CD4-positive, alpha-beta T cell treated with Interleukin-12 subunit alpha and Interleukin-12 subunit beta, for 1 hour (primary cell): Measurements from ENCODE around the gene OSBP.

Experiments used
- DNase-seq: peaks from one replicate; pipeline ENCODE4 v3.0.0-alpha.2; 2020

The OSBP gene

DNA sequence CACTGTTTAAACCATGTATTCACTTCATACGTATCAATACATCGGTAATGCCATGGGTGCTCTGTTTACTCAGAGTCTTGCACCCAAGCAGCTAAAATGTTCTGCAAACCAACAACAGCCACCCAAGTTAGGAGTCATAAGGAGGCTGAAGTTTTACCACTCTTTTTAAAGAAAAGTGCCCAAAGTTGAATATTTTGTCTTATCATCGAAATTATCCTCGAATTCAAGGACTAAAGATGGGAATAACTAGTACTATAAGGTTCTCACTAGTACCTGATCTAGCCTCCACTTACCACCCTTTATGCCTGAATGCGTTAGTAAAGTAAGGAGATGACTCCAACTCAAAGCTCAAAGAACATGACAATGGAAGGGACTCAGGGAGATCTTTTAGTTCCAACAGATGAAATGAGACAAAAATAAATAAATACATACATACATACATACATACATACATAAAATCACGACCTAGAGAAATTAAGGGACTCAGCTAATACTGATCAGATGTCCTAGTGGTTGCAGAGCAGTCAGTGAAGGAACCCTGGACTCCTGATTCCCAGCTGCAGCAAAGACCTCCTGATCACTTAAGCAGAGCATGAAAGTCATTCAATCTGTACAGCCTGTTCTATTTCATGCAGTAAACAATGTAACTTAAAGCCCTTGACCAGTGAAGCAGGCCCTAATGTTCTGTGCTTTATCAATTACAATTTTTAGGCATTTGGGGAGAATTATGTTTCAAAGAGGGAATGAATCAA, 7.7 kb downstream of the OSBP start:
- no peak for DNase-seq

GRCh38 chr11:59602432-59602831, 13.1 kb downstream of the OSBP start:
- DNase-seq, result no peak

DNA sequence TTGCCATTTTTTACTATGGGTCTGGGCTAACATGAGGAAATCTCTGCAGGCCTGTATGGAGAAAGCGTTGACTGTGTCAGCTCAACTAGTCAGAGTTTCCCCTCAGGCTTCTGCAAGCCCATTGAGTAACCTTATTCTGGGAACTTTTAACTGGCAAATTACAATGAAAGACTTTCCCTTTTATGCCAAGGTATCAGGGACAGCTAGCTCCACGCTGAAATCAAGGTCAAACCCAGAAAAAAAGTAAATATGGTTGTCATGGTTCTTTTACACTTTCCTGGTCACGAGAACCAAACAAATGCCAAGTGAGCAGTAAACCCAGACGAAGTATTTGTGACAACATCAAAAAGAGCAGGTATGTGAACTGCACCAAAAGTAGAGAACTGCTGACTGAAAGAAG, 13.8 kb downstream of the OSBP start:
- DNase-seq, result no peak

- DNase-seq, result no peak
Measured at GRCh38 chr11:59600636-59601035, 14.9 kb downstream of the OSBP start.

GRCh38 chr11:59600234-59600633, 15.3 kb downstream of the OSBP start:
- DNase-seq, result no peak

DNA sequence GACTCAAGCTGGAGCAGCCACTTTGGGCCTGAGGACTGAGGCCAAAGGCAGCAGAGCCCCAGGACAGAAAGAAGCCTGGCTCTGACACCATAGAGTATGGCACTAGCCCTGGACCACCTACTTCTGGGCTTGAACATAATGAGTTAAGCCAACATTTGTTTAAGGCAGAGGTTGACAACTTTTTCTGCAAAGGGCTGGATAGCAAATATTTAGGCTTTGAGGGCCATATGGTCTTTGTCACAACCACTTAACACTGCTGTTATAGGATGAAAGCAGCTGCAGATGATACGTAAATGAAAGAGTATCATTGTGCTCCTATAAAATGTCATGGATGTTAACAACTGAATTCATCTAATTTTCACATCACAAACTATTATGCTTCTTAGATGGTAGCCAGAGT, 16.6 kb downstream of the OSBP start:
- DNase-seq, result no peak

DNA sequence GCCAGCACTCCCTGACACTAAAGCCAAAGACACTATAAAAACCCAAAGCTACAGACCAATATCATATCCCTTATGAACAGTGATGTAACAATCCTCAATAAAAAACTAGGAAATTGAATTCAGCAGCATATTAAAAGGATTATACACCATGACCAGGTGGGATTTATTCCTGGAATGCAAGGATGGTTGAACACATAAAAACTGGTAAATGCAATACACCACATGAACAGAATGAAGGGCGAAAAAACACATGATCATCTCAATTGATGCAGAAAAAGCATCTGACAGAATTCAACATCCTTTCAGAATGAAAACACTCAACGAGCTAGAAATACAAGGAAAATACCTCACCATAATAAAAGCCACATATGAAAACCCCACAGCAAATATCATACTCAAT, 31.3 kb downstream of the OSBP start:
- DNase-seq, result no peak

GRCh38 chr11:59582006-59582405, 33.6 kb downstream of the OSBP start:
- DNase-seq, result no peak

DNA sequence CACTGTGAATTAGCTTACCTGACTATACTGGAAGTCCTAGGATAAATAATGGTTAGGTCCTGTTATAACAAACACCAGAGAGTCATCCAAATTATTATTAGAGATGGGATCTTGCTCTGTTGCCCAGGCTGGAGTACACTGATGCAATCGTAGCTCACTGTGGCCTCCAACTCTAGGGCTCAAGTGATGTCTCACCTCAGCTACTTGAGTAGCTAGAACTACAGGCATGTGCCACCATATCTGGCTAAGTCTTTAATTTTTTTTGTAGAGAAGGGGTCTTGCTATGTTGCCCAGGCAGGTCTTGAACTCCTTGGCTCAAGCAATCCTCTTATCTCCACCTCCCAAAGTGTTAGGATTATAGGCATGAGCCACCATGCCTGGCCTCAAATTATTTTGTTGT, 37.2 kb downstream of the OSBP start:
- DNase-seq, result no peak

DNA sequence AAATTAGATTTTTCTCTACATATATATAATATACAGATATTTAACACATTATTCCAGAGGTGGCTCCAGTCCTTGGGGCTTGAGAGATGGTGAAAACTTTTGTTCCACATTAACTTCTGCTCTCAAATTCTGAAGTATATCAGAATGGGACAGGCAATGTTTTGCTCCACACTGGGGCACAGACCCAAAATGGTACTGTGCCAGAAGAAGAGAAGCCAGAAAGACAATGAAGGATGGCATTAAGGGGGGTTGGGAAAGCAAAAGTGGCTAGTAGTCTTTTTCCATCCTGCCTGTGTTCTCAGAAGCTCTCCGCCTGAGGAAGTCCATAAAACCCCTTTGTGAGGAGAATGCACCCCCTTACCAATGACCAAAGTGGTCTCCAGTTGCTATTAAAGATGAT, 40.1 kb downstream of the OSBP start:
- DNase-seq, result no peak

GRCh38 chr11:59574932-59575502, 40.6 kb downstream of the OSBP start:
- DNase-seq, result no peak

GRCh38 chr11:59574467-59574866, 41.1 kb downstream of the OSBP start:
- DNase-seq, result no peak

- DNase-seq, result no peak
Measured at GRCh38 chr11:59573216-59573615, 42.4 kb downstream of the OSBP start.

DNA sequence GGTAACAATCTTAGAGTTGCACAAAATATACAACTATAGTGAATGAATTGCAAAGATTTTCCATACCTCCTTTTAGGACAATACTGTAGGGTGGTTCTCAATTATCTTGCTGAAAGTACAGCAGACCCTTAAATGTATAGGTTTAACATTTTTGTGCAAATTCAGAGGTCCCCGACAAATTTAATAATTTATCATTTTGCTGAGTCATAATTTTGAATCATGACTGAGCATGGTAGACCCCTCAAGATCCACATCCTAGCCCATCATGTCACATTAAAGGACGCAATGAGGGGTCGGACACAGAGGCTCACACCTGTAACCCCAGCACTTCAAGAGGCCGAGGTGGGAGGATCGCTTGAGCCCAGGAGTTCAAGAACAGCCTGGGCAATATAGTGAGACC, 43.5 kb downstream of the OSBP start:
- DNase-seq, result no peak

DNA sequence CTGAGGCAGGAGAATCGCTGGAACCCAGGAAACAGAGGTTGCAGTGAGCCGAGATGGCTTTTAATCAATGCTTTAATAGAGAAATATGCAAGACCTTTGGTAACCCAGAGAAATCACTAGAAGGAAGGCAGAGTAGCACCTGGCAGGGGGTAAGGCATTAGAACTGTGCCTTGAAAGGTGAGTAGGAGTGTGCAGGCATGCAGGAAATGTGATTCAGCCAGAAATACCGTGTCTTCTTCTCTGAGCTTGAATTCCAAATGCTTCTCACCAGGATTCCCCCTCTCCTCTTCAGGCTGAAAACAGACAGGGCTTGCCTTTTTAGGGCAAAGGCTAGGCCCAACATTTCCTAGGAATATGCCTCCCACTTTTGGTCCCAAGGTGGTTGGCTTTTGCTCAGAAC, 53.3 kb downstream of the OSBP start:
- DNase-seq, result no peak

DNA sequence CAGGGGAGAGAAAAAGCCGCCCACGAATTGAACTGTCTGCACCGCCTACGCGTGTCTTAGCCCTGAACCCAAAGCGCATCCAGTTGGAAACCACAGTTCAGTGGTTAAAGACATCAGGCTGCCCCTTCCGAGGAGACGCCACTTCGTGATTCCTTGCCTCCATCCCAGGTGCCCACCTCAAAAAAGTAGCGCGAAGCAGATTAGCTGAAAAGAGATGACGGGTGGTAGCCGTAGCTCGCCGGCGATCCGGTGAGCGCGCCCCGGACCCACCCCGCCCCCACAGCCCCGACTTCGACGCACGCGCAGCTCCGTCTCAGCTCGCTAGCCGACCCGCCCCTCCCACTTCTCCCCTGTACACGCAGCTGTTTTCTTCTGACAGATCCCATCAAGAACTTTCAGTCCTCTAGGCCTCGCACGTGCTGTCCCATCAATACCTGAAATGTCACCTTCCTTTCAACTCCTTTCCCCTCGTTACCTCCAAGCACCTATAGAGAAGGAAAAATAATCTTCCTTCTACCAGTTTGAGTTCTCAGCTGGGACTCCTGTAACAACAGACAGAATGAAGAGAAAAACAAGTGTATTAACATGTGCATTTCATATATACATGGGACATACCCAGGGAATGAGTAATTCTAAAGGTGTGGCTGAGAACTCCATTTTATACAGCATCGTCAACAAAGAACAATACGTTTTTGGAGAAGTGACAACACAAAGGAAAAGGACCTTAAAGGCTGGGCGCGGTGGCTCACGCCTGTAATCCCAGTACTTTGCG, 54.7 kb downstream of the OSBP start:
- peak; percentile 85 for DNase-seq

DNA sequence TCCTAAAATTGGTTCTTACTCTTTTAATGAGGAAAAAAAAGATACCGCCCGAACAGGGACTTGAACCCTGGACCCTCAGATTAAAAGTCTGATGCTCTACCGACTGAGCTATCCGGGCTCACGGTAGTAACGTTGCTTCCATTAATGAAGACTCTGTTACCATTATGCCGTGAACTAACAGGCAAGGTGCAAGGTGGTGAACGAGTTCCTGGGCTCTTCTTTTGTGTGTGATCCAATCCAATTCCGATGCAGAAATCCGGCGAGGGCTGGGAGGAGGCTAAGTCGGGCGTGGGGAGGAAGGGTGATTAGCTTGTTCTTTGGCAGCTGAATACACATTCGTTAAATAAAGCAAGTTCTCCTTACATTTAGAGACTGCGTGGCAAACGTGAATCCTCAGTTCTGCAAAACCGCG, 55.3 kb downstream of the OSBP start:
- peak; percentile 84 for DNase-seq

- DNase-seq, result no peak
Measured at GRCh38 chr11:59559886-59560285, 55.7 kb downstream of the OSBP start.

- DNase-seq, result no peak
Measured at GRCh38 chr11:59558270-59558643, 57.3 kb downstream of the OSBP start.

DNA sequence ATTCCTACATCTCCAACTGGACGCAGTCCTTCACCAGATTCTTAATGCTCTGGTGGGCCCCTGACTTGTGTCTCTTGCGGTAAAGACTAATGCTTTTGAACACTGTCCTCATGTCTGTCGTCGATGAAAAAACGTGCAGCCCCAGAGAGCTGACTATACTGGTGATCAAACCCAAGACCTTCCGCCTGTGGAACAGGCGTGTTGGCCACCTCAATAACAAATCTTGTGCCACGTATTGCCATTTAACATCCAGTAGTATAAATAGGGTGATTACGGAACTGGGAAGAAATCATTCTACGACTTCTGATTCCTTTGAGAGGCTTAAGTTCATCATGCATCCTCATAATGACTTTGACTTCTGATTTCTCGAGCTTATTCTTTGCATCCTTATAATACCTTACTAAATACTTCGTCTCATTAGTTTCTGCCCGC, 58.6 kb downstream of the OSBP start:
- DNase-seq, result peak; percentile 32

- DNase-seq, result peak; percentile 68
Measured at GRCh38 chr11:59556115-59556916, 59.3 kb downstream of the OSBP start.

- DNase-seq, result no peak
Measured at GRCh38 chr11:59555601-59556114, 59.9 kb downstream of the OSBP start.

DNA sequence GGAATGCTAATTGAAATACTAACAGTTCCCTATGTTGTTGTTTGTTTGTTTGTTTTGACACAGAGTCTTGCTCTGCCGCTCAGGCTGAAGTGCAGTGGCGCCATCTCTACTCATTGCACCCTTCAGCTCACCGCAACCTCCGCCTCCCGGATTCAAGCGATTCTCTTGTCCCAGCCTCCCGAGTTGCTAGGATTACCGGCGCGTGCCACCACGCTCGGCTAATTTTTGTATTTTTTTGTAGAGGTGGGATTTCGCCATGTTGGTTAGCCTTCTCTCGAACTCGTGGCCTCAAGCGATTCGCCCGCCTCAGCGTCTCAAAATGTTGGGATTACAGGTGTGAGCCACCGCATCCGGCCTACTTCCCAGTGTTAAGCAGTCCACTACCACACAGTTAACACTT, 62.3 kb downstream of the OSBP start:
- DNase-seq, result no peak
